Measurements from ENCODE around the gene EIF4G2. TPM values are rescaled to one million over a fixed set of nuclear protein-coding genes. Genes with fewer than 3 reads are reported as not detected.
A peak's percentile ranks its signal among the peaks of the same experiment; 100 is the strongest.

The EIF4G2 gene
- total RNA-seq, 4 donors from 2014 or later, result 397 to 521 (median 465) TPM

GRCh38 chr11:10762185-10762584 lies 46.5 kb downstream of the EIF4G2 start:
- no peaks in the 10 kb centered on the region for H3K27me3 ChIP-seq
- peaks cover 8 to 99% of the 10 kb centered on the region in 2 donors for H3K36me3 ChIP-seq
- no peak for TF ChIP-seq POLR2A (IDR thresholded peaks at IDR 0.05)
- no peak for TF ChIP-seq CTCF (IDR thresholded peaks at IDR 0.05 in 4 of 5, conservative IDR thresholded peaks at IDR 0.05 in 1 of 5)
- intact Hi-C loops (cut with DNase I; ENCODE audit: low total_unique reads), result no loop called here
- H3K4me1 ChIP-seq, result no peaks in the 10 kb centered on the region
- ATAC-seq (no peak), DNase-seq (no peak)
- H3K4me3 ChIP-seq, result no peak overlapping the region
- in situ Hi-C loops (cut with MboI; ENCODE audit: low sequenced_read_pairs in 4 of 4), result no loop called here
- no peak overlapping the region for H3K27ac ChIP-seq
- no peaks in the 10 kb centered on the region for H3K9me3 ChIP-seq

GRCh38 chr11:10761085-10761698 lies 47.5 kb downstream of the EIF4G2 start:
- Histone ChIP-seq H3K4me3 (no peak overlapping the region), H3K27me3 (no peaks in the 10 kb centered on the region), H3K9me3 (no peaks in the 10 kb centered on the region), H3K27ac (no peak overlapping the region), H3K36me3 (peaks cover 8 to 99% of the 10 kb centered on the region in 2 donors), H3K4me1 (no peaks in the 10 kb centered on the region)
- TF ChIP-seq CTCF (IDR thresholded peaks at IDR 0.05 in 4 of 5, conservative IDR thresholded peaks at IDR 0.05 in 1 of 5) (no peak), POLR2A (IDR thresholded peaks at IDR 0.05) (no peak)
- intact Hi-C loops (cut with DNase I; ENCODE audit: low total_unique reads), result no loop called here
- in situ Hi-C loops (cut with MboI; ENCODE audit: low sequenced_read_pairs in 4 of 4), result no loop called here
- ATAC-seq, result no peak
- no peak for DNase-seq

- Histone ChIP-seq H3K4me3 (no peak overlapping the region), H3K27me3 (no peaks in the 10 kb centered on the region), H3K36me3 (peaks cover 4 to 99% of the 10 kb centered on the region in 2 donors), H3K9me3 (no peaks in the 10 kb centered on the region), H3K27ac (no peak overlapping the region), H3K4me1 (no peaks in the 10 kb centered on the region)
- ATAC-seq (no peak), DNase-seq (no peak)
- no peak for TF ChIP-seq CTCF (IDR thresholded peaks at IDR 0.05 in 4 of 5, conservative IDR thresholded peaks at IDR 0.05 in 1 of 5)
- TF ChIP-seq POLR2A (IDR thresholded peaks at IDR 0.05), result no peak
- intact Hi-C loops (cut with DNase I; ENCODE audit: low total_unique reads) (no loop called here), in situ Hi-C loops (cut with MboI; ENCODE audit: low sequenced_read_pairs in 4 of 4) (loop anchor here in 1 of 4 donors (5.0 kb wide), 1 partner anchor 43 kb away; no protein-coding TSS in a partner anchor)
These were observed 49.8 kb downstream of the EIF4G2 start for GRCh38 chr11:10758957-10759356.

GRCh38 chr11:10752486-10752885 lies 56.2 kb downstream of the EIF4G2 start:
- ATAC-seq (no peak), DNase-seq (no peak)
- intact Hi-C loops (cut with DNase I; ENCODE audit: low total_unique reads), result loop anchor here (5.0 kb wide), 1 partner anchor 55 kb away; the partner anchor contains the start of gene EIF4G2
- Histone ChIP-seq H3K4me3 (peak overlapping the region; percentile 65 to 96 (median 90)), H3K27me3 (no peaks in the 10 kb centered on the region), H3K27ac (peak overlapping the region; percentile 86 to 98 (median 97)), H3K4me1 (peaks cover 10 to 26% of the 10 kb centered on the region in 2 donors), H3K36me3 (peaks cover 0 to 49% of the 10 kb centered on the region in 2 donors), H3K9me3 (no peaks in the 10 kb centered on the region)
- in situ Hi-C loops (cut with MboI; ENCODE audit: low sequenced_read_pairs in 4 of 4), result no loop called here
- no peak for TF ChIP-seq CTCF (IDR thresholded peaks at IDR 0.05 in 4 of 5, conservative IDR thresholded peaks at IDR 0.05 in 1 of 5)
- TF ChIP-seq POLR2A (IDR thresholded peaks at IDR 0.05), result no peak

Data from gastrocnemius medialis (tissue), 4 donors.